Tibial artery (tissue), 4 donors: ENCODE measurements around the gene MYO5A.

Experiments used
- DNase-seq, 2 donors: peaks; one replicate each; pipeline ENCODE4 v3.0.0-alpha.2; 2019
- H3K27ac ChIP-seq, 2 donors: fragments of 200-600 bp; sonication (generic) in 1 of 2; 1 replicate in 1 of 2; 2 replicates in 1 of 2; pipeline ENCODE4 v1.5.1; 2018 to 2019; ENCODE audit warnings: mild to moderate bottlenecking in 1 of 2
- H3K27me3 ChIP-seq, 2 donors: fragments of 200-600 bp; sonication (generic) in 1 of 2; one replicate each; pipeline versions ENCODE4 v1.5.1 to v1.6.0; 2016 to 2019
- H3K36me3 ChIP-seq, 3 donors: fragments of 200-600 bp; sonication (generic) in 2 of 3; one replicate each; pipeline ENCODE4 v1.5.1; 2016 to 2019; ENCODE audit warnings: mild to moderate bottlenecking in 2 of 3
- H3K4me1 ChIP-seq, 4 donors: fragments of 200-600 bp; sonication (generic) in 2 of 4; 1 replicate in 3 of 4; 2 replicates in 1 of 4; pipeline ENCODE4 v1.5.1; 2016 to 2019
- H3K4me3 ChIP-seq, 2 donors: fragments of 200-600 bp; sonication (generic) in 1 of 2; 1 replicate in 1 of 2; 2 replicates in 1 of 2; pipeline ENCODE4 v1.5.1; 2018 to 2019; ENCODE audit warnings: mild to moderate bottlenecking in 2 of 2
- H3K9me3 ChIP-seq, 3 donors: fragments of 200-600 bp; sonication (generic) in 1 of 3; one replicate each; pipeline ENCODE4 v1.5.1; 2016 to 2019
- intact Hi-C: fragments of 100-400 bp; cut with DNase I; formaldehyde crosslinking; loops from one replicate; pipeline ENCODE4 v1.15.0; 2023; ENCODE audit warnings: low total_unique reads
- TF ChIP-seq, protein P1 (sequence below), 2 experiments: fragments of 200-600 bp in 1 of 2; fragments of 450-650 bp in 1 of 2; IDR thresholded peaks; one replicate each; pipeline ENCODE4 v1.5.1; 2017 to 2019; ENCODE audit warnings: antibody characterized with exemption in 2 of 2, mild to moderate bottlenecking in 1 of 2, moderate library complexity in 1 of 2

Gene MYO5A

DNA sequence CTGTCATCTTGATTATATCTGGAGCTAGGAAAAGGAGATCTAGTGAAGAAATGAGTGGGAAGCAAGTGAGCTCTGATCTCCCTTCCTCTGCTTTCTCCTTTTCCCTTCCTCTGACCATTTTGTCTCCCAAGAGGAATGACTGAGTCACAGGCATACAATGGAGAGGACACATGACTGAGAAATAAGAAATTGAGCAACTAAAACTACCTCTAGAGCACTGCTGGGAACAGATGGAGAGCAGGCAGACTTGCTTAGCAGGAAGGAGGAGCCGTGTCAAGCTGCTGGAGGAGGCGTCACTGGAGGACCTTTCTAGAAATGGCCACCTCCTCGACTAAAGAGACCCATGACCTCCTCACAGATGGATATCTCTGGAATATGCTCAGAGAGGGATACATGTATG lies 166.2 kb downstream of the MYO5A start:
- DNase-seq: peak in 1 of 2 donors; percentile 25
- Histone ChIP-seq H3K9me3 (no peaks in the 10 kb centered on the region), H3K36me3 (peaks cover 32 to 68% (median 44%) of the 10 kb centered on the region in 3 donors), H3K4me1 (no peaks in the 10 kb centered on the region), H3K4me3 (no peak overlapping the region), H3K27me3 (no peaks in the 10 kb centered on the region), H3K27ac (no peak overlapping the region)
- TF ChIP-seq, protein P1, sequence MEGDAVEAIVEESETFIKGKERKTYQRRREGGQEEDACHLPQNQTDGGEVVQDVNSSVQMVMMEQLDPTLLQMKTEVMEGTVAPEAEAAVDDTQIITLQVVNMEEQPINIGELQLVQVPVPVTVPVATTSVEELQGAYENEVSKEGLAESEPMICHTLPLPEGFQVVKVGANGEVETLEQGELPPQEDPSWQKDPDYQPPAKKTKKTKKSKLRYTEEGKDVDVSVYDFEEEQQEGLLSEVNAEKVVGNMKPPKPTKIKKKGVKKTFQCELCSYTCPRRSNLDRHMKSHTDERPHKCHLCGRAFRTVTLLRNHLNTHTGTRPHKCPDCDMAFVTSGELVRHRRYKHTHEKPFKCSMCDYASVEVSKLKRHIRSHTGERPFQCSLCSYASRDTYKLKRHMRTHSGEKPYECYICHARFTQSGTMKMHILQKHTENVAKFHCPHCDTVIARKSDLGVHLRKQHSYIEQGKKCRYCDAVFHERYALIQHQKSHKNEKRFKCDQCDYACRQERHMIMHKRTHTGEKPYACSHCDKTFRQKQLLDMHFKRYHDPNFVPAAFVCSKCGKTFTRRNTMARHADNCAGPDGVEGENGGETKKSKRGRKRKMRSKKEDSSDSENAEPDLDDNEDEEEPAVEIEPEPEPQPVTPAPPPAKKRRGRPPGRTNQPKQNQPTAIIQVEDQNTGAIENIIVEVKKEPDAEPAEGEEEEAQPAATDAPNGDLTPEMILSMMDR (IDR thresholded peaks at IDR 0.05): no peak
- intact Hi-C loops: no loop called here

DNA sequence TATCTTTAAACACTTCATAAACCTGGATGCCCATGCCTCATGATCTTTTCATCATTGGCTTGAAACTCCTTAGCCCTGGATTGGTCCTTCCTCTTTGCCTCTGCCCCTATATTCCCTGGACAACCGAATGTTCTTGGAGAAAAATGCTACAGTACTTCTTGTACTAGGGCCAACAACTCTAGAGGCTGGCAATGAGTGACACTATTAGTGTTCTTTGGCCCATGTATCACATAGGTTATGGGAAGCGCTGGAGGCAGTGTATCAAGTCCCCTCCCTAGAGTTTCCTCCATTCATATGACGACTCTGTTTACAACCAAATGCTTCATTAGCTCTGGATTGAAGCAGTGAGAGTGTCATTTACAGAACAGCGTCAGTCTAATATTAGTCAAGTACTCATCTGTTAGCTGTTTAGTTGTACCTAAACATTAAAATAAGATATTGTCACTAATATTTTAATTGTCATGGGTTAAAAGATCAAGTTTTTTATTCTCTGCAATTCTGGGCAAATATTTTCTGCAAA lies 166.6 kb downstream of the MYO5A start:
- H3K4me3 ChIP-seq: no peak overlapping the region
- peaks cover 35 to 64% (median 44%) of the 10 kb centered on the region in 3 donors for H3K36me3 ChIP-seq
- intact Hi-C loops: no loop called here
- H3K27me3 ChIP-seq: no peaks in the 10 kb centered on the region
- H3K4me1 ChIP-seq: no peaks in the 10 kb centered on the region
- DNase-seq: no peak
- TF ChIP-seq, protein P1 (IDR thresholded peaks at IDR 0.05): no peak
- no peaks in the 10 kb centered on the region for H3K9me3 ChIP-seq
- no peak overlapping the region for H3K27ac ChIP-seq

DNA sequence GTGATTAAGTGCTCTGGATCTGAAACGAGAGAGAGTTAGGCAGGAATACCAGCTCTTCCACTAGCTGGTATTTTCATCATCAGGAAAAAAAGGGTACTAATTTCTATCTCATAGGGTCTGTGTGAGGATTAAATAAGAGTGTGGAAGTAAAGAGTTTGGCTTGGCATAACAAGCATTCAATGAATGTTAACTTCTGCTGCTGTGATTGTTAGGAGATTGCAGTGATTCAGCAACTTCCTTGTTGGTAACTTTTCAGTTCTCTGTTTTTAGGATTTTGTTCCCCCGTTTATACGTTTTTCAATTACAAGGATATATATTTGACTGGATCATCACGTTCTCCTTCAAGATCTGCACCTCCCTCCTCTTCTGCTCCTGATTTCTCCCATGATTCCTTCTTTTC lies 167.2 kb downstream of the MYO5A start:
- Histone ChIP-seq H3K27ac (no peak overlapping the region), H3K36me3 (peaks cover 35 to 58% (median 39%) of the 10 kb centered on the region in 3 donors)
- TF ChIP-seq, protein P1 (IDR thresholded peaks at IDR 0.05): no peak

DNA sequence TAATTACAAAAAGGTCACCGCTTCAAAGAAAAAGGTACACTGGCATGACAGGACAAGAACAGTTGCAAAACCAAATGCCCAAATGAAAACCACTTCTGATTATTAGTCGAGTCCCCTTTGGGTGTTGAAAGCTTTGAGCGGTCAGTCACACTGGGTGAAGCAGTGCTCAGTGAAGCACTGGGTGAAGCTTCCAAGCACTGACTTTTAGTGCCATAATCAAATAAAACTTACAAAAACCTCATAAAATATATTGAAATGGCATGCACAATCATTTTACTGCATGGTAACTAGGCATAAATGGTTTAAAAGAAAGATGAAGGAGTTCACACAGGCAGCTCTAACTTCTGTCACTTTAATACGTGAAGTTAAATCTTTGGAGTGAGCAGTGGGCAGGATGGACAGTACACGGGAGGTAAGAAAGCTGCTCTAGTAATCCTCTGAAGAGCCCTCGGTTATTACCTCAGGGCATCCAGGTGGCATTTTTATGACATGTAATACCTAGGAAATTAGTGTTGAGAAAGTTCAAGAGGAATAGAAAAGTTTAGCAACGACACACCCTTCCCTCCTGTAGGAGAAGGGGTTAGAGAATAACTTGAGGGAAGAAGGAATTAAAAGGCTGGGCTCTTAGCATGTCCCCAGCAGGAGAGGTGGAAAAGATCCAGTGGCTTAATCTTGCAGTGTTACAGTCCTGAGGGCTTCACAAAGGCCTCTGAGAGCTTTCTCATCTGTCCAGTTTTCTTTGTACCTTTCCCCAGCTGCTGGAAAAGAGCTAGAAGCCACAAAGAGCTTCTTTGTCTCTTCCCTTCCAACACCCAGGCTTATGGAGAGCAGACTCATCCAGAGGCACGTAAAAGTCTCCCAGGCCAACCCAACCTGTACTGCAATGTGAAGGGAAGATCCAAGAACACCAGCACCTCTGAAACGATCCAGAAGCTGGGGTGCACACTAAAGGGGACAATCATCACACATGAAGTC lies 168.2 kb downstream of the MYO5A start:
- Histone ChIP-seq H3K36me3 (peaks cover 30 to 55% (median 39%) of the 10 kb centered on the region in 3 donors), H3K4me1 (no peaks in the 10 kb centered on the region), H3K27me3 (no peaks in the 10 kb centered on the region), H3K27ac (no peak overlapping the region), H3K4me3 (no peak overlapping the region), H3K9me3 (no peaks in the 10 kb centered on the region)
- DNase-seq: no peak
- TF ChIP-seq, protein P1 (IDR thresholded peaks at IDR 0.05): no peak
- intact Hi-C loops: no loop called here

More for the DNA sequence above, 167.2 kb downstream of the MYO5A start:
- Histone ChIP-seq H3K27me3 (no peaks in the 10 kb centered on the region), H3K4me3 (no peak overlapping the region), H3K4me1 (no peaks in the 10 kb centered on the region), H3K9me3 (no peaks in the 10 kb centered on the region)
- intact Hi-C loops: no loop called here
- no peak for DNase-seq

DNA sequence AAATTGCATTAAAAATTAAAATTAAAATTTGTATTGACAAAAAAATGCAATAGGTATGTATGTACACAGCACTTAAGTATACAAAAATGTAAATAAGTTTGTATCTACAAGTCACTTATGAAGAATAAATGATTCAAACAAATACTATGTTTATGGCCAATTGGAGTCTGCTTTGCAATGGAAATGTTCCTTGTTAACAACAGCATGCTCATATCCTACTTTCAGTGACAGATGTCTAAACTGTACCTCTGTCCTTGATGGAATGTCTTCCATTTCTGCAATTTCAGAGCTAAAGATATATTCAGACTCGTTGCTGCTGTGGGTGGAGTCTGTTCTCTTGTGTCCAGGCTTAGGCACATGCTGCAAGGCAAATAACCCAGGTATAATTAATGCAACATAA lies 169.0 kb downstream of the MYO5A start:
- no peak for DNase-seq
- Histone ChIP-seq H3K4me3 (no peak overlapping the region), H3K27ac (no peak overlapping the region), H3K4me1 (no peaks in the 10 kb centered on the region), H3K36me3 (peaks cover 26 to 47% (median 32%) of the 10 kb centered on the region in 3 donors), H3K9me3 (no peaks in the 10 kb centered on the region), H3K27me3 (no peaks in the 10 kb centered on the region)
- TF ChIP-seq, protein P1 (IDR thresholded peaks at IDR 0.05): no peak
- intact Hi-C loops: no loop called here
